OCI-LY1 (cell line): ENCODE data around the gene KIF21A.

ENCODE experiments used
- CTCF ChIP-seq: fragments of 200-600 bp; sonication (generic), shearing (Covaris generic); IDR thresholded peaks from 2 replicates; pipeline ENCODE4 v1.5.1; 2017; ENCODE audit warnings: mild to moderate bottlenecking, antibody characterized with exemption, low read length, moderate library complexity, mixed read lengths
- EZH2 ChIP-seq: fragments of 200-600 bp; sonication (generic), shearing (Covaris generic); IDR thresholded peaks from 2 replicates; pipeline ENCODE4 v1.8.0; 2017; ENCODE audit warnings: borderline replicate concordance, mixed run types, mild to moderate bottlenecking, antibody characterized with exemption, low read length, moderate library complexity, mixed read lengths

- TF ChIP-seq CTCF (no peak), EZH2 (no peak)
Measured at GRCh38 chr12:39448038-39448437, 5.1 kb upstream of the KIF21A start.
